LNCaP clone FGC (cell line): Measurements from ENCODE around the gene UAP1L1.

Source experiments
- DNase-seq: peaks from one replicate; pipeline ENCODE4 v3.0.0-alpha.2; 2011; ENCODE audit warnings: low read depth
- H3K4me3 ChIP-seq: 2 replicates; pipeline ENCODE4 v1.5.1; 2011; ENCODE audit warnings: mild to moderate bottlenecking, low read depth, low read length, control low read depth
- CTCF ChIP-seq: IDR thresholded peaks from 2 replicates; pipeline ENCODE4 v1.5.1; 2012; ENCODE audit warnings: mild to moderate bottlenecking; ENCODE audit not compliant: control insufficient read depth, insufficient read depth; ENCODE audit errors: extremely low read depth

The UAP1L1 gene

GRCh38 chr9:137111788-137112563 lies 34.7 kb downstream of the UAP1L1 start:
- TF ChIP-seq CTCF: no peak
- no peak for DNase-seq
- no peak overlapping the region for H3K4me3 ChIP-seq

DNA sequence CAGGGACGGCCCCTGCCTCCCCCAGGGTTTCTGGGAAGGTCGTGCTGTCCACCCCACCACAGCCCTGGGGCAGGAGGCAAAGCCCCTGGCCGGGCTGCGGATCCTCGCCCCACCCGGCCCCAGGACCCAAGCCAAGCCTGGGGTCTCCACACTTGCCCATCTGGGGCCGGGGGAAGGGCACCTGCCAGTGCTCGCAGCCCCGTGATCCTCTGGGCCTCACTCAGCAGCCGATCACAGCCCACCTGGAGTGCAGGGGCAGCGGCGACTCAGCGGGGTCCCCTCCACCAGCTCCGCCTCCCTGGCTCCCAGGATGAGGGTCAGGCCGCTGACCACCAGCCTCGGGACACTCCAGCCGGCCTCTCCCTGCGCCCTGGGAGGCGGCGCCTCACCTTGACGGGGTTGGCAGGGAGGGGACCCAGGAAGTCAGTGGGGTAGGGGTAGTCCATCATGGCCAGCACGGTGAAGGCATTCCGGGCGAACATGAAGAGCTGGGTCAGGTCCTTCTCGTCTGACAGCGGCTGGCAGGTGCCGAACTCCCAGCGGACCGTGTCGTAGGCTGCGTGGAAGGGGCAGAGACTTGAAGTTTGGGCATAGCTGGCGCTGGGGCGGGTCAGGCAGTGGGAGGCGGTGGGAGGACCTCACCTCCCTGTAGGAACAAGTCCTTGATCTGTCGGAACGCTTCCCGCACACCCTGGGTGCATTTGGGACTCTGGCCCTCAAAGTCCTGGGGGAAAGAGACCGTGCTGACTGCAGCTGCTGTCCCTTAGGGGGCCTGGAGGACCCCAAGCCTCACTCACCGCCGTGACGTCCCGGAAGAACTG lies 35.5 kb downstream of the UAP1L1 start:
- no peak overlapping the region; the same call in 1 of the 2 replicates for H3K4me3 ChIP-seq
- no peak for DNase-seq
- no peak for TF ChIP-seq CTCF

DNA sequence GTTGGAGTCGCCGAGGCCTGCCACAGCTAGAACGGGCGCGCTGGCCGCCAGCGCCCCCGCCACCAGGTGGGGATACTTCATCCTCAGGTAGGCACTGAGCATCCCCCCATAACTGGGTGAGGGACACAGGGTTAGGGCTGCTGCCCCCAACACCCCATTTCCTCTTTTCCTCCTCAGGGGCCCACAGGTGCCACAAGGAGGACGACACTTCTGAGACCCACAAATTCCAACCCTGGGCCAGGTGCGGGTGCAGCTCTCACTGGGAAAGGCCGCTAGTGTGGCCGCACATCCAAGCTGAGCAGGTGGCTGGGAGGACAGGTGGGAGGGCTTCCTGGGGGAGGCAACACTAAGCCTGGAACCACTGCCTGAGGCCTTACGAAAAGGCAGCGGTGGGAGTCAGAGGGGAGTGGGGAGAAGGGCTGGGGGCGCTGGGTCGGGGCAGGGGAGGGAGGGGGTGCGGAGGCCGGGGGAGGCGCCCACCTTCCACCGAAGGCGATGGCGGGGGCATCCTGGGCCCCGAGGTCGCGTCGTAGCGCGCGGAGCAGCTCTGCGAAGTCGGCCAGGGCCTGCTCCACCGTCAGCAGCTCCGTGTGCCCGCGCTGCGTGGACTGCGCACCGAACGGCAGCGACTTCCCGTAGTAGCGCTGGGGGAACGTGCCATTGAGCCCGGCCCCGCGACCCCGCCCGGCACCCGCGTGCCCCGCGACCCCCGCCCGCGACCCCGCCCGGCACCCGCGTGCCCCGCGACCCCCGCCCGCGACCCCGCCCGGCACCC lies 36.3 kb downstream of the UAP1L1 start:
- peak overlapping the region; percentile 63 for H3K4me3 ChIP-seq
- DNase-seq: no peak
- TF ChIP-seq CTCF: no peak

DNA sequence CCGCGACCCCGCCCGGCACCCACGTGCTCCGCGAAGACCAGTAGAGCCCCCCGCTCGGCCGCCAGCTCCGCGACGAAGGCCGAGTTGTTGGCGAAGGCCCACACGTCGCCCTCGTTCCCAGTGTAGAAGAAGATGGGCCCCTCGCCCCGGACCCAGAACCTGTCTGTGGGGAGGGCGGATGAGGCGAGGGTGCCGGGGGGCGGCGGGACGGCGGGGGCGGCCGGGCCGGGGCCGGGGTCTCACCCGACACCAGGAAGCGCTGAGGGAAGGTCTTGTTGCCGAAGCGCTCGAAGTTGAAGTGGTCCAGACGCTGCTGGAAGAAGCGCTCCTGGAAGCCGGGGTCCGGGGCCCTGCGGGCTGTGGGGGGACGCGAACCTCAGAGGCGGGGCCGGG lies 36.9 kb downstream of the UAP1L1 start:
- DNase-seq: no peak
- peak overlapping the region; percentile 63 for H3K4me3 ChIP-seq
- TF ChIP-seq CTCF: no peak

DNA sequence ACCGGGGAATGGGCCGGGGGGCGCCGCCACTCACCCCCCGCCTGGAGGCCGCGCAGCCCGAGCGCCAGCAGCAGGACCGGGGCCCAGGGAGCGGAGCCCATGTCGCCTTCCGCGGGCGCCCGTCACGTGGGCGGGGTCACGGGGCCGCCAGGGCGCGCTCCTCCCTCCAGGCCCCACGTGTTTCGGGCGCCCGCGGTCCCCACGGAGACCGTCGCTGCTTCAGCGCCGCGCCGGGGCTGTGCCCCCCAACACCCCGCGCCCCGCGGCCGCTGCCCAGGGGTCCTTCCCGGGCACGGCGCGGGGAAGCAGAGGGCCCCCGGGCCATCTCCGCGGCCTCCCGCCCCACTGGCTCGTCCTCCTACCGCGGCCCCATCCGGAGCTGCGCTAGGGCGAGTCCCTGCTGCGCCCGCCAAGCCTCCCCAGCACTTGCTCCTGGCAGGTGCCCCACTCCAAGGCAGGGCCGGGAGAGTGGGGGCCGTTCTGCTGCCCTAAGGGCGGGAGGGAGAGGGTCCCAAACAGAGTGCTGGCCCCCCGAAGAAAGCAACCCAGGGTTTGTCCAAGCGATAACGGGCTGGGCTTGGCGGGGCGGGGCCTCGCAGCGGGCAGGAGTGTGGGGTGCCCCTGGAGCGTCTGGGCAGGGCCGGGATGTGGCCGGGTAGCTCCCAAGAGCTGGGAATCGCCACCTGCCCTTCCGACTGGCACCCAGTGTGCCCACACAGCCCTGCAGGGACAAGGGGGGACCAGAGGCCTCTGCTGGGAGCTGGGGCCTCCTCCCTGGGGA lies 37.5 kb downstream of the UAP1L1 start, which contains the start of gene DPP7:
Gene DPP7 (minus strand): TSS at position 121 of the 781 bp plus-strand sequence. CDS start 20 bp downstream, at position 101.
- no peak for DNase-seq

More for the DNA sequence above, 37.5 kb downstream of the UAP1L1 start, which contains the start of gene DPP7:
- peak within 1 kb of the TSS; percentile 63 for H3K4me3 ChIP-seq
- no peak for TF ChIP-seq CTCF
